Measurements from ENCODE around the gene KCNC3. TPM values are rescaled to one million over a fixed set of nuclear protein-coding genes. Genes with fewer than 3 reads are reported as not detected.

KCNC3 gene
- total RNA-seq, 2 experiments from 2014 or later = 1.6 to 2.0 TPM

GRCh38 chr19:50321831-50322230 lies 7.3 kb downstream of the KCNC3 start:
- TF ChIP-seq, protein P1, sequence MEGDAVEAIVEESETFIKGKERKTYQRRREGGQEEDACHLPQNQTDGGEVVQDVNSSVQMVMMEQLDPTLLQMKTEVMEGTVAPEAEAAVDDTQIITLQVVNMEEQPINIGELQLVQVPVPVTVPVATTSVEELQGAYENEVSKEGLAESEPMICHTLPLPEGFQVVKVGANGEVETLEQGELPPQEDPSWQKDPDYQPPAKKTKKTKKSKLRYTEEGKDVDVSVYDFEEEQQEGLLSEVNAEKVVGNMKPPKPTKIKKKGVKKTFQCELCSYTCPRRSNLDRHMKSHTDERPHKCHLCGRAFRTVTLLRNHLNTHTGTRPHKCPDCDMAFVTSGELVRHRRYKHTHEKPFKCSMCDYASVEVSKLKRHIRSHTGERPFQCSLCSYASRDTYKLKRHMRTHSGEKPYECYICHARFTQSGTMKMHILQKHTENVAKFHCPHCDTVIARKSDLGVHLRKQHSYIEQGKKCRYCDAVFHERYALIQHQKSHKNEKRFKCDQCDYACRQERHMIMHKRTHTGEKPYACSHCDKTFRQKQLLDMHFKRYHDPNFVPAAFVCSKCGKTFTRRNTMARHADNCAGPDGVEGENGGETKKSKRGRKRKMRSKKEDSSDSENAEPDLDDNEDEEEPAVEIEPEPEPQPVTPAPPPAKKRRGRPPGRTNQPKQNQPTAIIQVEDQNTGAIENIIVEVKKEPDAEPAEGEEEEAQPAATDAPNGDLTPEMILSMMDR (IDR thresholded peaks at IDR 0.05) = no peak
- CTCF ChIA-PET = no interaction called here
- DNase-seq (no peak), ATAC-seq (ENCODE audit: poor library complexity) (no peak)
- Histone ChIP-seq H3K27ac (ENCODE audit: low read depth in 1 of 2, low read length in 2 of 2) (no peak overlapping the region), H3K4me1 (ENCODE audit: insufficient read depth, low read length) (peaks cover 17% of the 10 kb centered on the region), H3K27me3 (ENCODE audit: control insufficient read depth in 1 of 2, insufficient read depth in 2 of 2, low read length in 2 of 2) (peaks cover 16 to 26% of the 10 kb centered on the region in 2 experiments), H3K4me3 (ENCODE audit: low read length) (no peak overlapping the region), H3K36me3 (ENCODE audit: insufficient read depth, low read length) (no peaks in the 10 kb centered on the region), H3K9me3 (ENCODE audit: control insufficient read depth in 1 of 2, insufficient read depth in 1 of 2, low read length in 2 of 2) (peaks cover 0 to 27% of the 10 kb centered on the region in 2 experiments)
- Mint-ChIP-seq H3K27ac (no peak overlapping the region), H3K36me3 (ENCODE audit: low read depth) (no peaks in the 10 kb centered on the region), H3K9me3 (no peaks in the 10 kb centered on the region), H3K4me3 (no peak overlapping the region), H3K4me1 (ENCODE audit: low read depth) (peaks cover 17% of the 10 kb centered on the region), H3K27me3 (peaks cover 55% of the 10 kb centered on the region)
- intact Hi-C loops (cut with DNase I, micrococcal nuclease) = no loop called here
- POLR2A ChIA-PET = no interaction called here

GRCh38 chr19:50320596-50320995 lies 8.6 kb downstream of the KCNC3 start:
- H3K4me3 Mint-ChIP-seq = no peak overlapping the region
- ChIA-PET POLR2A (no interaction called here), CTCF (no interaction called here)
- no peak overlapping the region for H3K27ac ChIP-seq (ENCODE audit: low read depth in 1 of 2, low read length in 2 of 2)
- H3K36me3 ChIP-seq (ENCODE audit: insufficient read depth, low read length) = no peaks in the 10 kb centered on the region
- H3K4me1 ChIP-seq (ENCODE audit: insufficient read depth, low read length) = peaks cover 11% of the 10 kb centered on the region
- H3K4me3 ChIP-seq (ENCODE audit: low read length) = no peak overlapping the region
- TF ChIP-seq, protein P1 (IDR thresholded peaks at IDR 0.05) = no peak
- ATAC-seq (ENCODE audit: poor library complexity) (no peak), DNase-seq (peak in 1 of 14 experiments; percentile 20)
- peaks cover 0 to 15% of the 10 kb centered on the region in 2 experiments for H3K9me3 ChIP-seq (ENCODE audit: control insufficient read depth in 1 of 2, insufficient read depth in 1 of 2, low read length in 2 of 2)
- H3K9me3 Mint-ChIP-seq = no peaks in the 10 kb centered on the region
- peaks cover 59% of the 10 kb centered on the region for H3K27me3 Mint-ChIP-seq
- H3K4me1 Mint-ChIP-seq (ENCODE audit: low read depth) = peaks cover 17% of the 10 kb centered on the region
- intact Hi-C loops (cut with DNase I, micrococcal nuclease) = no loop called here
- H3K27me3 ChIP-seq (ENCODE audit: control insufficient read depth in 1 of 2, insufficient read depth in 2 of 2, low read length in 2 of 2) = peaks cover 11 to 27% of the 10 kb centered on the region in 2 experiments
- H3K27ac Mint-ChIP-seq = no peak overlapping the region
- no peaks in the 10 kb centered on the region for H3K36me3 Mint-ChIP-seq (ENCODE audit: low read depth)

GRCh38 chr19:50320051-50320450 lies 9.1 kb downstream of the KCNC3 start:
- no peak overlapping the region for H3K27ac ChIP-seq (ENCODE audit: low read depth in 1 of 2, low read length in 2 of 2)
- Mint-ChIP-seq H3K36me3 (ENCODE audit: low read depth) (no peaks in the 10 kb centered on the region), H3K9me3 (no peaks in the 10 kb centered on the region), H3K4me1 (ENCODE audit: low read depth) (peaks cover 17% of the 10 kb centered on the region), H3K4me3 (no peak overlapping the region), H3K27me3 (peaks cover 59% of the 10 kb centered on the region), H3K27ac (no peak overlapping the region)
- H3K4me3 ChIP-seq (ENCODE audit: low read length) = no peak overlapping the region
- CTCF ChIA-PET = no interaction called here
- peaks cover 0 to 10% of the 10 kb centered on the region in 2 experiments for H3K9me3 ChIP-seq (ENCODE audit: control insufficient read depth in 1 of 2, insufficient read depth in 1 of 2, low read length in 2 of 2)
- DNase-seq = peak in 1 of 14 experiments; percentile 10
- POLR2A ChIA-PET = no interaction called here
- intact Hi-C loops (cut with DNase I, micrococcal nuclease) = no loop called here
- no peak for ATAC-seq (ENCODE audit: poor library complexity)
- peaks cover 6% of the 10 kb centered on the region for H3K4me1 ChIP-seq (ENCODE audit: insufficient read depth, low read length)
- TF ChIP-seq, protein P1 (IDR thresholded peaks at IDR 0.05) = no peak
- no peaks in the 10 kb centered on the region for H3K36me3 ChIP-seq (ENCODE audit: insufficient read depth, low read length)
- H3K27me3 ChIP-seq (ENCODE audit: control insufficient read depth in 1 of 2, insufficient read depth in 2 of 2, low read length in 2 of 2) = peaks cover 14 to 31% of the 10 kb centered on the region in 2 experiments
